ENCODE measurements around the gene OIP5. TPM values are rescaled to one million over a fixed set of nuclear protein-coding genes. Genes with fewer than 3 reads are reported as not detected.
A peak's percentile ranks its signal among the peaks of the same experiment; 100 is the strongest.

Gene OIP5
- 6.9 and 9.3 TPM in 2 replicates for total RNA-seq (2011; cell fraction: chromatin; rRNA removed; ENCODE audit: low replicate concordance)
- 11.2 and 12.8 TPM in 2 replicates for total RNA-seq (2011; cell fraction: nucleolus; rRNA removed)
- total RNA-seq (2011; cell fraction: nucleoplasm; rRNA removed), result 13.7 and 14.2 TPM in 2 replicates
- 31.7 and 48.1 TPM in 2 replicates for total RNA-seq (2014; rRNA removed)
- 35.3 and 42.0 TPM in 2 replicates for total RNA-seq (2014; rRNA removed; fragmentation: Illumina TruSeq; extraction: Trizol)
- 34.9 and 35.6 TPM in 2 replicates for total RNA-seq (2015; rRNA removed; fragmentation: Illumina TruSeq; extraction: Trizol)
- 35.7 and 36.1 TPM in 2 replicates for total RNA-seq (2021)
- polyA plus RNA-seq (2011; rRNA removed), result 38.0 and 54.8 TPM in 2 replicates
- 33.6 and 52.6 TPM in 2 replicates for polyA plus RNA-seq (2011; cell fraction: cytosol; rRNA removed)
- 12.2 and 20.1 TPM in 2 replicates for polyA plus RNA-seq (2011; cell fraction: nucleus; rRNA removed)
- polyA plus RNA-seq (2012), result 32.0 and 32.4 TPM in 2 replicates
- polyA plus RNA-seq (2014; fragmentation: Illumina TruSeq; extraction: Trizol), result 21.6 and 27.3 TPM in 2 replicates
- 10 to 100 TPM in 1 of 2 experiments, 1 to 10 TPM in 1; 8.3 to 14.5 TPM for polyA plus RNA-seq (2014; fragmentation: Nextera tagmentation; extraction: Ambion mirVana)
- polyA plus RNA-seq (2014; rRNA removed), result 40.2 and 47.9 TPM in 2 replicates
- polyA minus RNA-seq (2011; rRNA and poly(A)+ RNA removed), result 16.4 and 18.1 TPM in 2 replicates
- 15.2 and 17.6 TPM in 2 replicates for polyA minus RNA-seq (2011; cell fraction: cytosol; rRNA and poly(A)+ RNA removed)
- polyA minus RNA-seq (2011; cell fraction: nucleus; rRNA and poly(A)+ RNA removed), result 8.1 and 10.9 TPM in 2 replicates
- percentile 66 among the genes with signal in this experiment for Bru-seq, nascent RNA
- percentile 62 among the genes with signal in this experiment for BruChase-seq, experiment 1, labeled RNA remaining after a 2-hour chase
- BruChase-seq, experiment 2, labeled RNA remaining after a 6-hour chase, result percentile 60 among the genes with signal in this experiment
- long read RNA-seq, experiment 1, transcript OIP5-201 (5 exons, 1,236 nt), result major isoform, 117 of 138 reads
- long read RNA-seq, experiment 1, partial matches to known transcripts, result 2 of 138 reads
- long read RNA-seq, experiment 1, other reads (novel, unspliced or antisense), result 15 of 138 reads
- long read RNA-seq, experiment 2, transcript OIP5-201 (5 exons, 1,236 nt), result major isoform, 31 of 52 reads
- long read RNA-seq, experiment 2, partial matches to known transcripts, result 7 of 52 reads
- long read RNA-seq, experiment 2, other reads (novel, unspliced or antisense), result 13 of 52 reads
- long read RNA-seq, experiment 3, transcript OIP5-201 (5 exons, 1,236 nt), result major isoform, 80 of 88 reads
- long read RNA-seq, experiment 3, partial matches to known transcripts, result 3 of 88 reads
- long read RNA-seq, experiment 3, other reads (novel, unspliced or antisense), result 3 of 88 reads

- H3K79me2 ChIP-seq (ENCODE audit: control insufficient read depth, insufficient read depth, low read length), result peaks cover 66% of the 10 kb centered on the region
- H3K9ac ChIP-seq (ENCODE audit: insufficient read depth in 1 of 2, low read depth in 2 of 2, low read length in 2 of 2), result peak within 1 kb of the TSS; percentile 90 to 99
- in situ Hi-C loops (cut with MboI), result no loop called here
- CTCF ChIA-PET (ENCODE audit: low intra/inter-chr PET ratio), result interaction anchor here (0.6 kb wide), 2 partner anchors 229 to 427 kb away, joined by 3 read pairs; no protein-coding TSS in a partner anchor
- WGBS (ENCODE audit: insufficient coverage, low coverage, missing lambda C conversion rate), result under 1% methylated on average over 59 of the region's 64 CpGs
- FAIRE-seq (peak; percentile 100), ATAC-seq (peak; percentile 95), DNase-seq (ENCODE audit: extremely low read depth in 1 of 4, low spot score in 3 of 4) (peak; percentile 93 to 100 (median 96))
- BruUV-seq (replicated peaks), result no TSS peak
- POLR2A ChIA-PET, result interaction anchor here (0.5 to 2.6 kb wide), 33 partner anchors 9 to 676 kb away, joined by 3 to 29 read pairs (median 4); partner anchors contain the start of gene CHAC1
- no peaks in the 10 kb centered on the region for H3K27me3 ChIP-seq (ENCODE audit: control insufficient read depth in 2 of 2, insufficient read depth in 2 of 2, low read length in 2 of 2)
- peaks cover 23% of the 10 kb centered on the region for H3K36me3 ChIP-seq (ENCODE audit: control insufficient read depth, insufficient read depth, low read length)
- H3K4me1 ChIP-seq (replicated peaks in 1 of 2; ENCODE audit: control insufficient read depth in 2 of 2, insufficient read depth in 2 of 2, low read length in 2 of 2), result peaks cover 4 to 9% of the 10 kb centered on the region in 2 experiments; a peak in 2 of 5 replicates
- intact Hi-C loops (cut with micrococcal nuclease), result loop anchor here (2.0 to 5.0 kb wide), 2 partner anchors 50 to 102 kb away; partner anchors contain the start of genes CHP1 and EXD1
- H3K27ac ChIP-seq (ENCODE audit: extremely low read depth, low read depth, low read length), result peak within 1 kb of the TSS; percentile 94
- peak within 1 kb of the TSS; percentile 95 for H3K4me2 ChIP-seq (ENCODE audit: insufficient read depth, low read length)
- H3K4me3 ChIP-seq, result peak within 1 kb of the TSS; percentile 83
- H4K20me1 ChIP-seq (replicated peaks; ENCODE audit: control insufficient read depth, insufficient read depth, low read length), result peaks cover 4% of the 10 kb centered on the region; the same call in 1 of the 2 replicates
- no peaks in the 10 kb centered on the region for H3K9me1 ChIP-seq (ENCODE audit: control insufficient read depth, insufficient read depth, low read length)
- no peaks in the 10 kb centered on the region for H3K9me3 ChIP-seq (replicated peaks; ENCODE audit: control insufficient read depth, insufficient read depth, low read depth, low read length)
- H2AFZ ChIP-seq (ENCODE audit: low read depth, low read length), result peak within 1 kb of the TSS; percentile 98
- TF ChIP-seq WHSC1 (IDR thresholded peaks at IDR 0.05; ENCODE audit: low read length), result no peak
- TF ChIP-seq E2F4 (CRISPR knock-in tag; IDR thresholded peaks at IDR 0.05; ENCODE audit: low read depth), result peak; percentile 91
- TF ChIP-seq NCOA2 (IDR thresholded peaks at IDR 0.05; ENCODE audit: partially characterized antibody in 2 of 2), result no peak
- no peak for TF ChIP-seq ZNF707 (CRISPR knock-in tag; conservative IDR thresholded peaks at IDR 0.05)
- peak; percentile 91 for TF ChIP-seq ZBED1 (IDR thresholded peaks at IDR 0.05)
- 0 out of 3 replicates have a peak, but pooled peaks of 1 of the 2 experiments have one; percentile 15 for TF ChIP-seq CBX3 (IDR thresholded peaks at IDR 0.05; ENCODE audit: borderline replicate concordance in 1 of 2, low read length in 2 of 2)
- TF ChIP-seq KLF16 (IDR thresholded peaks at IDR 0.05), result no peak
- TF ChIP-seq RBM25 (IDR thresholded peaks at IDR 0.05; ENCODE audit: low read depth, low read length, severe bottlenecking), result peak; percentile 54
- TF ChIP-seq L3MBTL2 (IDR thresholded peaks at IDR 0.05), result peak; percentile 79
- no peak for TF ChIP-seq ZNF644 (tag; IDR thresholded peaks at IDR 0.05; ENCODE audit: low read depth)
- no peak for TF ChIP-seq BRCA1 (IDR thresholded peaks at IDR 0.05)
- TF ChIP-seq BRCA1 (CRISPR knock-in tag; IDR thresholded peaks at IDR 0.05), result peak; percentile 81; the same call in 1 of the 2 replicates
- no peak for TF ChIP-seq ELK3 (CRISPR knock-in tag; IDR thresholded peaks at IDR 0.05)
- peak; percentile 74 for TF ChIP-seq HMGN3 (IDR thresholded peaks at IDR 0.05; ENCODE audit: borderline replicate concordance, extremely low read depth, insufficient read length, low read depth, low read length)
These were observed at the start of gene OIP5, which contains the start of gene NUSAP1 for GRCh38 chr15:41332194-41333025. TSS of gene OIP5 (minus strand) at chr15:41332591. CDS start at chr15:41332561, 30 bp downstream. TSS of gene NUSAP1 (plus strand) at chr15:41332881. CDS start at chr15:41332958, 77 bp downstream.

All from K562 (cell line).